Measurements from ENCODE around the gene TAS1R2.
"Not testable (repeated sequence)": the region's sequence is repeated elsewhere in the genome, so short reads cannot be mapped to it uniquely, and the experiment has no call there.

The TAS1R2 gene

GRCh38 chr1:18884419-18884717 is 24.9 kb upstream of the TAS1R2 start:
- no peak for DNase-seq (ENCODE audit: low read depth in 2 of 3, low spot score in 1 of 3)

DNA sequence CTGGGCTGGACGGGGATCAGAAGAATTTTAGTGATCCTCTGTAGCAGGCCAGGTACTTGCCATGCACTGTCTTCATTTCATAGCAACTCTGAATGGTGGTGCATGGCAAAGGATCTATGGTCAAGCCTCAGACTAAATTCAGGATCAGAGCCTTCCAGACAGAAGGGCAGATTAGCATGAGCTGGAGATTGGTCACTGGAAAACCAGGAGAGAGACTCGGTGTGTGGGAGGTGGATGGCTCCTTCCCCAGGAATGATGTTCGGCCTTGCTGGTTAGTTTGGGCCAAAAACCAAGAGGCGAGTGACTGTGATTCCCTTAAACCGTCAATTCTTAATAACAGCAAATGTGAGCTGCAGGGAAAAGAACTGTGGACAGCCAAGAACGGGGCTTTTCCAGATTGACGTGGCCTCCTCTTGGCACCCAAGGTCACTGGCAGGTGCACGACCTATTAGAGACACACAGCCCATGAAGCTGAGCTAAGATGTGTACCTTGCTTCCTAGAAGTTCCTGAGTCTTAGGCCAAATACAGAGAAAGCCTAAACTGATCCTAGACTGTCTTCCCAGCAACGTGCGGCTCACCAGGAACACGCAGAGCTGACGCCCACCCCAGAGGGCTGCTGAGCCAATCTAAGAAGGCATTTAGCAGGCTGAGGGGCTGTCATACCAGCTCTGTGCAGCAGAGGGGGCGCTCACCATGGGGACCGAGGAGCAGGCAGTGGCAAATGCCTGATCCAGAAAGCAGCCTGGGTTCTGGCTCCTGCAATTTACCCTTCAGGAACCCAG is 24.4 kb upstream of the TAS1R2 start:
- peak; percentile 53 to 76 (median 68) for DNase-seq (ENCODE audit: low read depth in 2 of 3, low spot score in 1 of 3)

DNA sequence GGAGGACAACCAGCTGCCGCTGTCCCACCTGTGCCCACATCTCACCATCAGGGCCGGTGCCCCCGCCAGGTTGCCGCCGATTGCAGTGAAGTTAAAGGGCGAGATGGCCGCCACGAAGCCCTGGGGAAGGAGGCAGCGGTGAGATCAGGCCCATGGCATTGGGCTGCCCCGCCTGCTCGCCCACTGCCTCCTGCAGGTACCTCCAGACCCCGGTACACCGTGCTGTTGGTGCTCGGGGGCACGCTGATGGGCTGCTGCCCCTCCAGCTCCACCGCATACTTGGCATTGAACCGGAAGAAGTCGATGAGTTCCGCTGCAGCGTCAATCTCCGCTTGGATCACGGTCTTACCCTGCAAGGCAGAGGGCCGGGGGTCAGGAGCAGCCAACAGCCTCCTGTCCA is 23.6 kb upstream of the TAS1R2 start:
- no peak for DNase-seq (ENCODE audit: low read depth in 2 of 3, low spot score in 1 of 3)

GRCh38 chr1:18882486-18882885 is 23.0 kb upstream of the TAS1R2 start:
- no peak for DNase-seq (ENCODE audit: low read depth in 2 of 3, low spot score in 1 of 3)

DNA sequence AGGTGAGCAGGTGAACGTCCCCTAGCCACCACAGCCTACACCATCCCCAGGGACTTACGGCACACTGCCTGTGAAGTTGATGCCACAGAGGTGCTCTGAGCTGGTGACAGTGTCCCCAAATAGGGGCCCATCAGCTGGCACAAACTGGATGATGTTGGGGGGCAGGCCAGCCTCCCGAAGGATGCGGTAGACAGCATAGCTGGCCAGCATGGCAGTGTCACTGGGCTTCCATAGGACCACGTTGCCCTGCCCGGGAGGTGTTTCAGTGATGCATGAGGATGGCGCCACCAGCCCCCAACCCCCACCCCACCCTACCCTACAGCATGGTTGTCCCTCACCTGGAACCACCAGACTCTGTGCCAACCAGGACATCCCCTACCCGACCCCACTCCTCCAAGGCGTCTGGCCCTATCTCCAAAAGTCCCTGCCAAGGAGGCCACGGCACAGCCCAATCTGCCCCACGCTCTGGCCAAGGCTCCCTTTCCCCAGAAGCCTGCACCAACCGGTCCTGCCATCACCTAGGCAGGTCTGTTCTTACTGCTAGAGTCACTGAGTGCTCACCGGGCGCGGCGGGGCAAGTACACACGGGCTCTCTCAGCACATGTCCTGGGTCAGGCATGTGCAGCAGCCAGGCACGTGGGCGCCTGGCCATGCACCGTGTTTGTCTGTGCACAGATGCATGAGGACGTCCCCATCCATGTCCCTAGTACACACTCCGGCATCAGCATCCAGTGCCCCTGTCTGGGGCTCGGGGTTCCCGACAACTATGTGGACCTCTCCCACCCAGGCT is 22.4 kb upstream of the TAS1R2 start:
- DNase-seq (ENCODE audit: low read depth in 2 of 3, low spot score in 1 of 3), result no peak

DNA sequence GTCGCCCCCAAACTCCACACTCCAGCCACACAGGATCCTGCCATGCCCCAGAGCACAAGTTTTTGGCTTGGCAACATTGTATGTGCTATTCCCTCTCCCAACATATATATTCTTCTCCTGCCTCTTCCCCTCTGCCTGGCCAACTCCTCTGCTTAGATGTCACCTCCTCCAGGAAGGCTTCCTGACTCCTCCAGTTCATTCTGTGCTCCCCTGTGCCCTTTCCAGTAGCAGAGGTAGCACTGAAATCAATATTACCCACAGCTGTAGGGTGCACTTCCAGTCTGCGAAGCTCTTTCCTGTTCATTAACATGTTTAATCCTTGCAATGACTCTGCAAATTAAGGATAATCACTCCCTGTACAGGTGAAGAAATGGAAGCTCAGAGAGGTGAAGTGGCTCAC is 21.7 kb upstream of the TAS1R2 start:
- DNase-seq (ENCODE audit: low read depth in 2 of 3, low spot score in 1 of 3), result no peak

- DNase-seq (ENCODE audit: low read depth in 2 of 3, low spot score in 1 of 3), result no peak
Measured at GRCh38 chr1:18880585-18880984, 21.1 kb upstream of the TAS1R2 start.

GRCh38 chr1:18879791-18880309 is 20.4 kb upstream of the TAS1R2 start:
- no peak for DNase-seq (ENCODE audit: low read depth in 2 of 3, low spot score in 1 of 3)

DNA sequence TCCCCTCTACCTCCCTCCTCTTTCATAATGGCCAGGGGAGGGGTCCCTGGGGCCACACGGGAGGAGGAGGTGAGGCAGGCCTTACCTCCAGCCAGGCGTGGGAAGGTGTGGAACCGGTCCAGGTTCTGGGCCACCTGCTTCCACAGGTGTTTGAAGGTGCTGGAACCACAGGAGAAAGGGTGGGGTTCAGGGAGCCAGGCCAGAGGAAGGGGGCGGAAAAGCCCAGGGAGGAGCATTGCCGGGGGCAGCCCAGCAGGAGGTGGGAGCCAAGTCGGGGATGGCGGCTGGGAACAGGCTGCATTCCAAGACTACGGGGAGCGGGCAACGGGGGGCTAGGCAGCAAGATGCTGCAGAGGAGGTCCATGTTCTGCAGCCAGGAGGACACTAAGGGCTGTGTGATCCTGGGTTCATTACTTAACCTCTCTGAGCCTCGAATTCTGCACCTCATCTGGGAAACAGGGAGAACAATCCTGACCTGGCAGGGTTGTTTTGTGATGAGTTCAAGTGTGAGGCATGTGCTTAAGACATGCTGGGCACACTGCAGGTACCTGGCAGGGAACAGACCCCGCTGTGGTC is 19.8 kb upstream of the TAS1R2 start:
- no peak for DNase-seq (ENCODE audit: low read depth in 2 of 3, low spot score in 1 of 3)

DNA sequence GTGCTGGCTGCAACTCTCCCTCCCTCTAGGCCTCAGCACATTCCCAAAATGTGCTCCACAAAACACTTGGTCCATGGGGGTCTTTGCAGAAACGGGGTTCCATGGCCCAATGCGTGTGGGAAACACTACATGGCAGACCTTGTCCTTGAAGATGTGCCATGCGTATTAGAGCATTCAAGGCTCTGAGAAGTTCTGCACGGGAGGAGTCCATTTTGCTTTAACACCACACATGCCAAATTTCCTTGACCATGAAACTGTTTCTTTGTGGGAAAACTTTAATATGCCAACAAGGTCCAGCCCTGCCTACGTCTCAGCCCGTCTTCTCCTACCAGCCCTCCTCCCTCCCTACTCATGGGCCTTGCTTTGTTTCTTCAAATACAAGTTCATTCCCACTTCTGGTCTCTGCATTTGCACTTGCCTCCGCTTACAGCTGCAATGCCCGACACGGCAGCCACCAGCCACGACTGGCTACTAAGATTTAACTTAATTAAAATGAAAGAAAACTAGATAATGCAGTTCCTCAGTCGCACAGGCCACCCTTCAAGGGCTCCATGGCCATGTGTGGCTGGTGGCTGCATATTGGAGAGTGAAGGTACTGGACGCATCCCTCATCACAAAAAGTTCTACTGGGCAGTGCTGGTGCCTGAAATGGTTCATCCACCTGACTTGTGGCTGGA is 19.2 kb upstream of the TAS1R2 start:
- no peak for DNase-seq (ENCODE audit: low read depth in 2 of 3, low spot score in 1 of 3)

DNA sequence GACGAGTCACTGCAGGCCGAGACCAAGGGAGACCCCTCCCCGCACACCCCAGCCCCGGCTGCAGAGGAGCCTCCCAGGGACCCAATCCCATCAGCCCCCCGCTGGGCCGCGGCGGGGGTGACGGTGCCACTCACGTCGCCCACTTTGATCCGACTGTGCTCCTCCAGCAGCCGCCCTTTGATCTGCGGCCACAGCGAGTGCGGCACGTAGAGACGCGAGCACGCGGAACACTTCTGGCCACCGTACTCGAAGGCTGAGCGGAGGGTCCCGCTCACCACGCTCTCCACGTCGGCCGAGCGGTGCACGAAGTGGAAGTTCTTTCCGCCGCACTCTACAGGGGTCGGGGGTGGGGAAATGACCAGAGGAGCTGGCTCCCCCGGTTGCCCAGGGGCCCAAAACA is 17.8 kb upstream of the TAS1R2 start:
- no peak for DNase-seq (ENCODE audit: low read depth in 2 of 3, low spot score in 1 of 3)

DNA sequence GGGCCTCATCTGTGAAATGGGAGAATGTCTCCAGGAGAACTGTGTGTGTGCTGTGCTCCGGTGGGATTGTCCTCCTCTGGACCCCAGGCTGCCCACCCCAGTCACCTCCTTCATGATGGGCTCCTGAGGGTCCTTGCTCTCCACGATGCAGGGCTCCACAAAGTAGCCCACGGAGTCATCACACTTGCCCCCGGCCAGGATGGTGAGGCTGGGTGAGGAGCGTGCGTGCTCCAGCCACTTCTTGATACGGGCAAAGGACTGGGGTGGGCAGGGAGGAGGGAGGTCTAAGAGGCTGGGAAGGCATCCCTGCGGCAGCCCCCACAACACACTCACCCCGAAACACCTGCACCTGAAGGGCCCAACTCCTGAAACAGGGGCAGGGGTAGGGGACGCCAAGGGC is 16.8 kb upstream of the TAS1R2 start:
- no peak for DNase-seq (ENCODE audit: low read depth in 2 of 3, low spot score in 1 of 3)

- DNase-seq (ENCODE audit: low read depth in 2 of 3, low spot score in 1 of 3), result no peak
Measured at GRCh38 chr1:18875796-18876128, 16.3 kb upstream of the TAS1R2 start.

GRCh38 chr1:18875107-18875795 is 15.8 kb upstream of the TAS1R2 start:
- peak; percentile 65 to 76 (median 68) for DNase-seq (ENCODE audit: low read depth in 2 of 3, low spot score in 1 of 3)

GRCh38 chr1:18874600-18874999 is 15.1 kb upstream of the TAS1R2 start:
- no peak for DNase-seq (ENCODE audit: low read depth in 2 of 3, low spot score in 1 of 3)

- DNase-seq (ENCODE audit: low read depth in 2 of 3, low spot score in 1 of 3), result no peak
Measured at GRCh38 chr1:18874036-18874435, 14.6 kb upstream of the TAS1R2 start.

DNA sequence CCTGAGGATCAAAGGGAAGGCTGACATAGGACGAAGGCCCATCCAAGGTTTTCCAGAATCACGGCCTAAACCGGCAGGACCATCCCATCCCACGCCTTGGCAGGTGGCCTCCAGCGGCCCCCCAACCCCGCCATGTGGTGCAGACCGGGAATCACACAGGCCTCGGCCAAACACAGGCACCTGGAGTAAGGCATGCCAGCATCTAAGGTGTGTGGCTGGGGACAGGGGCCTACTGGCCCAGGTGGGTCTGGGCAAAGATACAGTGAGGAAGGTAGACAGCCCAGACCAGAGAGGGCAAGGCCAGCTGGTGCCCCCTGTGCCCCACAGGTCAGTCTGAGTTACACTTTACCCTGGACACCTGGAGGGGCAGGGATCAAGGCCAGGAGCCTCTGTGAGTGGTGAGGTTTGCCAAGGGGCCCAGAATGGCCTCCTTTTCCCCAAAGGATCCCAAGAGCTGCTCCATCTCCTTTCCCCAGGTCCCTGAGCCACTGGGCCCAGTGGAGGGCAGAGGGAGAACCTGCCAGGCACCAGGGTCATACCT is 12.7 kb upstream of the TAS1R2 start:
- DNase-seq (ENCODE audit: low read depth in 2 of 3, low spot score in 1 of 3), result no peak

- no peak for DNase-seq (ENCODE audit: low read depth in 2 of 3, low spot score in 1 of 3)
Measured at GRCh38 chr1:18871401-18872070, 12.1 kb upstream of the TAS1R2 start.

GRCh38 chr1:18870957-18871356 is 11.5 kb upstream of the TAS1R2 start:
- DNase-seq (ENCODE audit: low read depth in 2 of 3, low spot score in 1 of 3), result no peak

- not testable (repeated sequence) for DNase-seq (ENCODE audit: low read depth in 2 of 3, low spot score in 1 of 3)
Measured at GRCh38 chr1:18870595-18870865, 11.1 kb upstream of the TAS1R2 start.

Data from stimulated activated CD4-positive, alpha-beta T cell treated with anti-CD3 and anti-CD28 coated beads, Interleukin-12 subunit alpha, Interleukin-12 subunit beta, amount 100 ng/mL, for 48 hours (primary cell).